ENCODE measurements around the gene PAQR6.

- TF ChIP-seq POLR2A (IDR thresholded peaks at IDR 0.05): no peak
- no peak for TF ChIP-seq CTCF (IDR thresholded peaks at IDR 0.05)
Observed at GRCh38 chr1:156276532-156276931, 28.7 kb upstream of the PAQR6 start.
